HG03066 (cell line): ENCODE results near the gene SNRPA1.

Source experiments
- ATAC-seq: cut with Tn5 transposase; IDR thresholded peaks from one replicate; pipeline ENCODE4 v1.9.1; 2021; ENCODE audit warnings: low read depth; ENCODE audit not compliant: unreplicated experiment

The SNRPA1 gene

DNA sequence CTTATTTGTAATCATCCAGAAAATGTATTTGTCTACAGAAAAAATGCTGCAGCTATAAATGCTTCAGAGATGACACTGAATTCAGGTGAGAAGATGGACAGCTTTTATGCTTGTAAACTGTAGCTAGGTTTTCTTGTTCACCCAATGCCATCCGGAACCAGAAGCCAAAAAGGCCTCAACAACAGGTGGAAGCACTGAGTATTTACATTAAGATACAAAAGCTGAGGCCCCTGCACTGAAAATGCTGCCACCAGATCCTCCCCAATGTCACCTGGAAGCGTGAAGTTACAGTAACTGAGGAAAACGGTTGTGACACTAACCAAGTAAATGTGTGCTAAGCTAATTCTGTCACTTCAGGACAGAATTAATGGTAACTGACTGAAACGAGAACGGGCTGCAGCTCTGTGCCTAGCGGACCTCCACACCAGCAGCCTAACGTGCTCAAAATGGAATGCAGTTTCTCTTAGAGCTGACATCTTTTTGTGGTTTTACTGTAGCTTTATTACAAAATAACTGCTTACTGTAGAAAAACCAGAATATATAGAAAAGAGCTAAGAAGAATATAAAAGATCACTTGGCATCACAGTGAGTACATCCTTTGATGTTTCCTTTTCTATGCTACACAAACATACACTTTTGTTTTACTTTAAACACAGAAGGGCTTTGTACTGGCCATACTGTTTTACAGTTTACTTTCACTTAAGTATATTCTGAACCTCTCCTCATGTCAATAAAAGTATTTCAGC is 50.8 kb downstream of the SNRPA1 start:
- ATAC-seq: no peak

DNA sequence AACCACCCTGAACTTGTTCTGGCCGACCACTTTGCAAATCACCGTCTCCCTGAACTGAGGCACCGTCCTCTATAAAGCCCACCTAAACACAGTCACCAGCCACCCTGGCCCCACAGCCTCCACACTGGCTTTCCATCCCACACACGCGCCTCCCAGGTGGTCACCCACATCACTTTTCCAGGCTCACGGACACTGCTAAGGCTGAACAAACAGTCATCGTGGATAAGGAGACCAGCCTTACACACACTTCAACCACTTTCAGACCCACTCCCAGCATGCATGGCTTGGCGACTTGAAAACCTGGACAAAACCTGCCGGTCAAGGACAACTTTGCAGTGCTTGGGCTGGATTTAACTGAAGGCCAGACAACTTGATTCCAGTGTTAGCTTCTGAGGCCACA is 51.6 kb downstream of the SNRPA1 start:
- no peak for ATAC-seq

DNA sequence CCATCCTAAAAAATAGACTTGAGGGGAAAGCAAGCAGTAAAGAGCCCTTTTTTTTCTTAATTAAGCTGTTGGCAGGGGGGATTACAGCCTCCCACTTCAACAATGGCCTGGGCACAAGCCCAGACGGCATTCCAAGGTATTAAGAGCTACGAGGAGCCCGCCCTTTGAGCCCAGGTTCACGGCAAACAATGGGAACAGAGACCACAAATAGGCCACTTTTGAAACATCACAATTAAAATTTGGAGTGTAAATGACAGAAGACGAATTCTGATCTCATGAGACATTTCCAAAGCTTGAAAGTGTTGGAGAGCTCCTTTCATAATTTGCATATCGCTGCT is 52.1 kb downstream of the SNRPA1 start:
- no peak for ATAC-seq

DNA sequence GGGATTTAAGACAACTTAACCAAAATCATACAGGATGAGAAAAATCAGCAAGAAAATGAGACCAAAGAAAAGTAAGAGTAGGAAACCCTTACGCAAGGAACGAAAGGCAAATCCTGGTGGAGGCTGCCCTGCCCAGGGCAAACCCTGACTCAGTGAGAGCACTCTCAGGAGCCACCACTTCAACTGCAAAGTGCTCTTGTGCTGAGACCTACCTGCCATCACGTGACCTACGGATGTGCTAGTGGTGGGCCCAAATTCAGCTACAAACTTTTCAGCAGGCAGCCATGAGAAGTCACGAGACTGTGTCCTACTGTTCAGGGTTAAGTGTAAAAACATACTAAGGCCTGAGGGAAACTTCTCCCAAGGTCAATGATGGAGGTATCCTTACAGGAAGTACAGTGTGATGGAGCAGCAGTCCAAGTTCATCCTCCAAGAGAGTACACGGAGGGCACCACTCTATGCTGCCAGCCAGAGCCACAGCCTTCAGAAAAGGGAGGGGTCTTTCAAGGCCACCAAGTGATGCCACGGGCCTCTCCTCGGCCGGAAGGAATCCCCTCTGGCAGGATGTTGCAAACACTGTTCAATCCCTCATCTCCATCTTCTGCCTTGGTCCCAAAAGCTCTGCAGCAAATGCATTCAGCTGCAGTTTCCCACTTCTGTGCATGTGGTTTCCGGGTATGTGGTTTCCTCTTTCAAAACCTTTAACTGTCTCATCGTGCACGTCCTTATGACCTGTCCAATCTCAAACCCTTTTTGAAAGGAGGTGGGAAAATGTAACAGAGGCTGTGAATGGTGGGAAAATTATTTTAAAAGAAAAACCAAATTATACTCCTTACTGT is 52.7 kb downstream of the SNRPA1 start:
- ATAC-seq: peak; percentile 82

DNA sequence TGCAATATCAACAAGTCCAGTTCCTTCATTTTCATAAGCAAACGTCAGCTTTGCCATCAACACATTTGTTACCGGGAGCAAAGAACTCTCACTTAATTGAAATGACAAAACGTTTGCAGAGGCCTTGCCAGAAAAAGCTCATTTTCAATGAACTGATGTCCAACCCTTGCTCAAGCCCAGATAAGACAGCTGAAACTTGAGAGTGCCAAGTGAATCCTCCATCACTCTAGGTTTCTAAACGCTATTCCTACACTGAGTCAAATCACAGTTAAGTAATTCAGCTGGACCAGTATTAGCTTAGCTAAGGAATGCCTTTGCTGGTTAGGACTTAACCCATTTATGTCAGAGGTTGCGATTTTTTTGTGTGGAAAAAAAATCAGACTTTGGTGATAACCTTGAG is 54.7 kb downstream of the SNRPA1 start:
- ATAC-seq: no peak

DNA sequence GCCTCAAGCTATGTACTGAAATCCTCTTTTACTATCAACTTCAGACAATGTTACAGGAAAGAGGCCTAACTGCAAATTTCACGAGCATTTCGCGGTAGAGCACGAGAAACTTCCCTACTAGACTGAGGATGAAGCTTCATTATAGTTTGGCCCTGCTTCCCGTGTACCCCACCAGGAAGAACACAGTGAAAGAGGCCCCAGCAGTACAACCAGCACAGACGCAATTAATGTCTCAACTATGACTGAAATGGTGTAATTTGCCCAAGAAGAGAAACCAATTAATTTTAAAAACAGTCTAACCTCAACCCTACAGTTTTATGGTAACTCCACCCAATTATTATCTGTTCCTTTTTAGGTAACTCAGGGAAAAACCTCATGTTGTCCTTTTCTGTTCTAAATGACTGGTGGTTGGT is 55.3 kb downstream of the SNRPA1 start:
- ATAC-seq: no peak

DNA sequence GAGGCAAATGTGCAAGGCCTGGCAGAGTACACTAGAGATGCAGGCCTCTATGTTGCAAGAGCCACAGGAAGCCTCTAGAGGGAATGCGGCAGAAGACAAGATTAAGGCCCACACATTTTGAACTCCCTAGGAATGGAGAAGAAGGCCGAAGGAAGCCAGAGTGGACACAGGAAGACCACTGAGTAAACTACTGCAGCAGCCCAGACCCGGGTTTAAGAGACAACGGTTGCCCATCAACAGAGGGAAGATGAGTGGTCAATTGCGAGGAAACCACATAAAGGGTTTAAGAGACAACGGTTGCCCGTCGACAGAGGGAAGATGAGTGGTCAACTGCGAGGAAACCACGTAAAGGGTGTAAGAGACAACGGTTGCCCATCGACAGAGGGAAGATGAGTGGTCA is 57.8 kb downstream of the SNRPA1 start:
- no peak for ATAC-seq

DNA sequence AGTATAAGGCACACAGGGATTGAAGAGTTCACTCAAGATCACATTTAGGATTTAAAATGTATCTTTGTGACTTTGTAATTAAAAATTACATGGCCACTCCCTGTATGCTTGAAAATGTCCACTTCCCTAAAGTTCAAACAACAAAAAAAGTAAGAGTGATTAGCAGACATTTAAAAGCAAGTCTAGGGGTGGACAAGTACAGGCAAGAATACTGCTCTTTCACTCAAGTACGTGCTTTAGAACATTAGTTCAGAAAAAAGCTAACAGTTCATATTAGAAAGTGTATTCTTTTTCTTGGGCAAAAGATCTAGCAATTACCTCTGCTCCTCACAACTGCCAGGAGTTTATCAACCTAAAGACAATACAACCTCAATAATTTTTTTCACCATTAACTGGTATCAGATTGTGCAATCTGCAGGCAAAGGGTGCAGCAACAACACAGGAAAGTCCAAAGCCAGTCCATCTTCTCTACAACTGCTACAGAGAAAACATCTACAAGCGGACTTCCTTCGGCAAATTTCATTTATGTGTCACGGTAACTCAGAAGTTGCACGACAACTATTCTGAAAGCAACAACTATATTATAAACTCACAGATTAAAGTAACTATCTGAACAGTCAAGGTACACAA is 61.3 kb downstream of the SNRPA1 start:
- no peak for ATAC-seq

DNA sequence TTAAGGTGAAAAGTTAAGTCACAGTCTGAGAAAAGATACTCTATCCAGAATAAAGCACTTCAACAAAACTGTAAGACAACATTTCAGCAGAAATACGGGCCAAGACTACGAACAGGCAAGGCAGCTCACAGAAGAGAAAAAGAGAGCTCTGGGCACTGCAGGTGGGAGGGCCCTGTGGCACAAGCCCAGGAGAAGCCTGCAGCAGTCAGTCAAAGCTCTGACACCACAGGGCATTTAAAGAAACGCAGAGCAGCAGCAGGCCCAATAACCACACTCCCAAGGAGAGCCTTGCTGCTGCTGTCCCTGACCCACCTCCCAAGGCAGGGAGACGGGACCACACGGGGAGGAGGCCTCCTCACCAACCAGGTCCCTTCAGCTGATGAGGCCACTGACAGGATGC is 62.4 kb downstream of the SNRPA1 start:
- no peak for ATAC-seq
